ENCODE results near the gene CDKAL1. TPM values are rescaled to one million over a fixed set of nuclear protein-coding genes. Genes with fewer than 3 reads are reported as not detected.

CDKAL1 gene
- total and polyA plus RNA-seq, 2 donors (not counting 3 experiments of a cell fraction or from before 2014, with no cell fraction given), result 6.1 to 20.5 TPM

DNA sequence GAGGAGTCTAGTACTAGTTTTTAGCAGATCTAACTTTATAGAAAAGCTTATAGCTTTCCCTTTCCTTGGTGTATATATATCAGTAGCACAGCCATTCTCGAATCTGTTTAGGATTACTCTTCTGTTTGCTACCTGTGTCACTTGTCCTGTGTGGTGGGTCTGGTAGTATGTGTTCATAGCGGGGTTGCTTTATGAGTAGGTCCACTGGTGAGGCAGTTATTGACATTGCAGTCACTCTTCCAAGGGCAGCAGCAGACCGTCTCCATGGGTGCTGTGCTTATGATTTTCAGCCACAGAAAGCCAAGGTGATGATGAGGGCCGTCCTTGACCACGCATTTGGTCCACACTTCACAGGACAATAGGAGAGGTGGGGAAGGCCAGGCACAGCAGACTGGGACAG lies 171.5 kb downstream of the CDKAL1 start:
- dilution Hi-C loops (cut with MboI; ENCODE audit: extremely low pct_ligation_motif_present, low sequenced_read_pairs), result no loop called here
- no peak overlapping the region for H3K27ac ChIP-seq (ENCODE audit: insufficient read depth, low read depth, low read length)
- H3K27me3 ChIP-seq (ENCODE audit: control insufficient read depth in 2 of 2, insufficient read depth in 2 of 2, low read length in 2 of 2), result no peaks in the 10 kb centered on the region
- H3K36me3 ChIP-seq (ENCODE audit: control insufficient read depth in 2 of 2, extremely low read depth in 1 of 2, insufficient read depth in 2 of 2, low read length in 2 of 2), result no peaks in the 10 kb centered on the region
- ChIA-PET POLR2A (no interaction called here), CTCF (interaction anchor here (1.2 kb wide), 1 partner anchor 12 kb away, joined by 4 read pairs; no protein-coding TSS in a partner anchor)
- BruUV-seq (replicated peaks), result no TSS peak
- H3K79me2 ChIP-seq (ENCODE audit: control insufficient read depth, insufficient read depth, low read length), result peaks cover 2% of the 10 kb centered on the region
- no peak overlapping the region for H3K4me3 ChIP-seq (replicated peaks in 1 of 3; ENCODE audit: insufficient read depth in 1 of 3, low read depth in 1 of 3, low read length in 3 of 3)
- no peaks in the 10 kb centered on the region for H3K9me1 ChIP-seq (replicated peaks; ENCODE audit: control insufficient read depth, extremely low read depth, insufficient read depth, low read length)
- no peak for TF ChIP-seq POLR2A (IDR thresholded peaks at IDR 0.05; ENCODE audit: low read depth, low read length)
- no peak for TF ChIP-seq JUN (IDR thresholded peaks at IDR 0.05; ENCODE audit: borderline replicate concordance, insufficient read depth, insufficient read length, low read depth)
- no peak for TF ChIP-seq EZH2 (IDR thresholded peaks at IDR 0.05; ENCODE audit: borderline replicate concordance, low read depth, low read length, severe bottlenecking)
- no peak for TF ChIP-seq GATA2 (IDR thresholded peaks at IDR 0.05; ENCODE audit: insufficient read depth, insufficient read length, low read depth, low read length)
- TF ChIP-seq POLR2AphosphoS5 (IDR thresholded peaks at IDR 0.05; ENCODE audit: insufficient read depth, low read depth, low read length), result no peak
- TF ChIP-seq FOS (IDR thresholded peaks at IDR 0.05; ENCODE audit: borderline replicate concordance, insufficient read depth, low read length), result no peak
- TF ChIP-seq MYC (IDR thresholded peaks at IDR 0.05; ENCODE audit: low read depth, low read length), result no peak
- TF ChIP-seq, protein P1, sequence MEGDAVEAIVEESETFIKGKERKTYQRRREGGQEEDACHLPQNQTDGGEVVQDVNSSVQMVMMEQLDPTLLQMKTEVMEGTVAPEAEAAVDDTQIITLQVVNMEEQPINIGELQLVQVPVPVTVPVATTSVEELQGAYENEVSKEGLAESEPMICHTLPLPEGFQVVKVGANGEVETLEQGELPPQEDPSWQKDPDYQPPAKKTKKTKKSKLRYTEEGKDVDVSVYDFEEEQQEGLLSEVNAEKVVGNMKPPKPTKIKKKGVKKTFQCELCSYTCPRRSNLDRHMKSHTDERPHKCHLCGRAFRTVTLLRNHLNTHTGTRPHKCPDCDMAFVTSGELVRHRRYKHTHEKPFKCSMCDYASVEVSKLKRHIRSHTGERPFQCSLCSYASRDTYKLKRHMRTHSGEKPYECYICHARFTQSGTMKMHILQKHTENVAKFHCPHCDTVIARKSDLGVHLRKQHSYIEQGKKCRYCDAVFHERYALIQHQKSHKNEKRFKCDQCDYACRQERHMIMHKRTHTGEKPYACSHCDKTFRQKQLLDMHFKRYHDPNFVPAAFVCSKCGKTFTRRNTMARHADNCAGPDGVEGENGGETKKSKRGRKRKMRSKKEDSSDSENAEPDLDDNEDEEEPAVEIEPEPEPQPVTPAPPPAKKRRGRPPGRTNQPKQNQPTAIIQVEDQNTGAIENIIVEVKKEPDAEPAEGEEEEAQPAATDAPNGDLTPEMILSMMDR (IDR thresholded peaks at IDR 0.05; ENCODE audit: extremely low read depth in 1 of 2, insufficient read depth in 1 of 2, low read depth in 1 of 2, low read length in 2 of 2), result no peak
- TF ChIP-seq MAX (IDR thresholded peaks at IDR 0.05; ENCODE audit: insufficient read depth, insufficient read length), result no peak
- DNase-seq (ENCODE audit: low read depth, low spot score), result no peak
- H3K4me2 ChIP-seq (ENCODE audit: insufficient read depth, low read length), result no peak overlapping the region
- no peaks in the 10 kb centered on the region for H4K20me1 ChIP-seq (replicated peaks; ENCODE audit: control insufficient read depth, extremely low read depth, insufficient read depth, low read length)
- H3K9me3 ChIP-seq (replicated peaks; ENCODE audit: control insufficient read depth, insufficient read depth, low read length), result no peaks in the 10 kb centered on the region
- intact Hi-C loops (cut with micrococcal nuclease), result no loop called here
- no peak for FAIRE-seq
- peaks cover 8% of the 10 kb centered on the region for H3K4me1 ChIP-seq (ENCODE audit: control insufficient read depth, extremely low read depth, insufficient read depth, low read length)
- H2AFZ ChIP-seq (ENCODE audit: low read depth, low read length), result no peak overlapping the region
- no peak overlapping the region for H3K9ac ChIP-seq (replicated peaks; ENCODE audit: extremely low read depth, insufficient read depth, low read length)
